ENCODE measurements around the gene CDSN.

Gene CDSN

DNA sequence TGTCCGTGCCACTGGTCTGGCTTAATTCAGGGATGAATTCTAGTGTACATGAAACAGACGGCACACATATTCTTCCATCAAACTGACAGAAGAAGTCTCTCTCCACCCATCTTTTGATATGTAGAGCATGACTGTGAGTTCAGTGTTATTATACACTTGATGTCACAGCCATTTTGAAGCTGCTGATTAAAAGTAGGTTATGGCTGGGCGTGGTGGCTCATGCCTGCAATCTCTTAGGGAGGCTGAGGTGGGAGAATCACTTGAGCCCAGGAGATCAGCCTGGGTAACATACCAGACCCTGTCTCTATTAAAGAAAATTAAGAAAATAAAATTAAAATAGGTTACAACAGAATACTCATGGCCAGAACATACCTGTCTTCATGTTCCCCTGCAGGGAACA lies 28.6 kb downstream of the CDSN start:
- Mint-ChIP-seq H3K27ac (no peak overlapping the region), H3K4me1 (ENCODE audit: low read depth) (peaks cover 41% of the 10 kb centered on the region), H3K27me3 (no peaks in the 10 kb centered on the region), H3K4me3 (no peak overlapping the region), H3K36me3 (ENCODE audit: low read depth) (no peaks in the 10 kb centered on the region), H3K9me3 (no peaks in the 10 kb centered on the region)
- DNase-seq = no peak

DNA sequence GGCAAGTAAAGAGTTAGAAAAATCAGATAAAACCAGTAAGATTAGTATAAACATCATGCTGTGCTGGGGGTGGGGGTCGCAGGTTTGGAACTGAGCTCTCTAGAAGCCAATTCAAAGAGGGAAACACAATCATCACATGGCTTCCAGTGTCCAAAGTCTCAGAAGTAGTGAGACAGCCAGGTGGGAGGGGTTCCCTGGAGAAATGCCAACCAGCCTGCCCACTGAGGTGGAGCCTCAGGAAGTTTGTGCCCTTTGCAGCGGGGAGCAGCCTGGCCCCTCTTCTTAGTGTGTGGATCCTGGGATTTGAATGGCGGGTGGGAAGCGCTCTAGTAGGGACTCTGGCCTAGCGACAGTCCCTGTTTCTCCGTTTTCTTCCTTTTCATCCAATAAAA lies 29.3 kb downstream of the CDSN start:
- Mint-ChIP-seq H3K9me3 (no peaks in the 10 kb centered on the region), H3K4me3 (no peak overlapping the region), H3K27me3 (no peaks in the 10 kb centered on the region), H3K4me1 (ENCODE audit: low read depth) (peaks cover 35% of the 10 kb centered on the region), H3K36me3 (ENCODE audit: low read depth) (no peaks in the 10 kb centered on the region), H3K27ac (no peak overlapping the region)
- no peak for DNase-seq

DNA sequence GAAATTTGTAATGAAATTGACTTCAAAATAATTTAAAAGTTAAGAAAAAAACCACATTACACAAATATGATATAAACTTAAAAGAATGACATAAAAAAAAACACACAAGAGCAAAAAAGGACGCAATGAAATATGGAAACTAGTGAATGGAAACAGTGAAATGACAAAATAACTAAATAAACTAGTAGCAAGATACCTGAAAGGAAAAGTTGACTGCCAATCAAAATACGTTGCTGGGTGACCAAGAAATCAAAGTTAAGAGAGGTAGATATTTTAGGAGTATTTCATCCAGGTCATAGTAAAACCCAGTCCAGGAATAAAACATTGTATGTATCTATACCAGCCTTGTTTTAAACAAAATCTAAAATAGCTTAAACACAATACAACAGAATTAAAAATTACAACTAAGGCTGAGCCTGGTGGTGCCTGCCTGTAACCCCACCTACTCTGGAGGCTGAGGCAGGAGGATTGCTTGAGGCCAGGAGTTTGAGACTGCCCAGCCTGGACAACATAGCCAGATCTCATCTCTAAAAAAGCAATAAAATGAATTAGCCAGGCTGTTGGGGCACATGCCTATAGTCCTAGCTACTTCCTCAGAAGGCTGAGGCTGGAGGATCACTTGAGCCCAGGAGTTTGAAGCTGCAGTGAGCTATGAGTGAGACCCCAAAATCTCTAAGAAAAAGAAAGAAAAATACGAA lies 29.8 kb downstream of the CDSN start:
- Mint-ChIP-seq H3K4me1 (ENCODE audit: low read depth) (peaks cover 31% of the 10 kb centered on the region), H3K9me3 (no peaks in the 10 kb centered on the region), H3K27ac (no peak overlapping the region)

DNA sequence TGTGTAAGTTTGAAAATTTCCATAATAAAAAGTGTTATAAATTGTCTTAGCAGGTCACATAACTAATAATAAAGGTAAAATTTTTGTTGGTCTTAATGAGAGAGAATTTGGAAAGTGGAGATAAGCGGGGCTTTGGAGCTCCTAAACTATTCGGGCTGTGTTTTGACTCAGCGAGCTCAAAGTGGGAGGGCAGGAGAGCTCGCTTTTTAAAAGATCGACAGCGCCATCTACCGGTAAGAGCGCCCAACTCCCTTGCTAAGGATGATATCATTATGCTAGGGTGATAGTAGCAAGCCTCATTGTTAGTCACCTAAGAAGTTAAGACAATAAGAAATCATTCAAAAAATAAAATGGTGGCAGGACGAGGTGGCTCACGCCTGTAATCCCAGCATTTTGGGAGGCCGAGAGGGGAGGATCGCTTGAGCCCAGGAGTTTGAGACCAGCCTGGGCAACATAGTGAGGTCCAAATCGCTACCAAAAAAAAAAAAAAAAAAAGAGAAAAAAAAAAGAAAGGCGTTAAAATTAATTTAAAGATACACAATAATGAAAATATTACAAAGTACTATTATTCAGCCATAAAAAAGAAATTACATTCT lies 32.7 kb downstream of the CDSN start:
- DNase-seq = peak; percentile 88
- Mint-ChIP-seq H3K9me3 (no peaks in the 10 kb centered on the region), H3K27me3 (no peaks in the 10 kb centered on the region), H3K36me3 (ENCODE audit: low read depth) (no peaks in the 10 kb centered on the region), H3K4me3 (no peak overlapping the region), H3K4me1 (ENCODE audit: low read depth) (peaks cover 13% of the 10 kb centered on the region), H3K27ac (no peak overlapping the region)

More for the DNA sequence above, 29.8 kb downstream of the CDSN start:
- Mint-ChIP-seq H3K4me3 (no peak overlapping the region), H3K27me3 (no peaks in the 10 kb centered on the region), H3K36me3 (ENCODE audit: low read depth) (no peaks in the 10 kb centered on the region)
- DNase-seq = no peak

DNA sequence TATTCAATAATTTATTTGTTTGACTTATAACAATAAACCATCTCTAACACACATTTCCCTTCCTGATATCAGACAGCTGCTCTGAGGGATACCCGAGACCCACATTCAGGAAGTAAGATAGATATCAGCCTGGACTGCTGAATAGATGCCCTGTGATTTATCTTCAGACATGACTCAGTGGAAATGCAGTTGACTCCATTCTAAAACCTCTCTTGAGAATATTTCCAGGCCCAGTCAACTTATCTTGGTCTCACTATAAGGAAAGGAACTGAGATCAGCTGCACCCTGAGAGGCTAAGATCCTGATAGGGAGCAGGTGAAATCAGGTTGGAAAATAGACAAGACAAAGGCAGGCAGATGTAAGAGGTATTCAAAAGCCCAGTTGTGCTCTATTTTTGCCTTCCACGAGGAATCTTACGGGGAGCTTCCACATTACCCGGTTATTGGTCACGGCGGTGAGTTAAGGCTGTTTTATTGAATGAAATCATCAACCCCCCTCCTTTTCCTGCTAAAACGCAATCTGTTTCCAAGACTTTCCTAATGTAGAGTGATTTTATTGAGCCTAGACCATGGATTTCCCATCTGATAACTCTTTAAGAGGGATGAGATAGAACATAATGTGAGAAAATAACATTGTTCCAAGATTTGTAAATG lies 33.3 kb downstream of the CDSN start:
- Mint-ChIP-seq H3K27me3 (no peaks in the 10 kb centered on the region), H3K36me3 (ENCODE audit: low read depth) (no peaks in the 10 kb centered on the region), H3K27ac (no peak overlapping the region), H3K4me1 (ENCODE audit: low read depth) (peaks cover 11% of the 10 kb centered on the region), H3K9me3 (no peaks in the 10 kb centered on the region), H3K4me3 (no peak overlapping the region)
- no peak for DNase-seq

DNA sequence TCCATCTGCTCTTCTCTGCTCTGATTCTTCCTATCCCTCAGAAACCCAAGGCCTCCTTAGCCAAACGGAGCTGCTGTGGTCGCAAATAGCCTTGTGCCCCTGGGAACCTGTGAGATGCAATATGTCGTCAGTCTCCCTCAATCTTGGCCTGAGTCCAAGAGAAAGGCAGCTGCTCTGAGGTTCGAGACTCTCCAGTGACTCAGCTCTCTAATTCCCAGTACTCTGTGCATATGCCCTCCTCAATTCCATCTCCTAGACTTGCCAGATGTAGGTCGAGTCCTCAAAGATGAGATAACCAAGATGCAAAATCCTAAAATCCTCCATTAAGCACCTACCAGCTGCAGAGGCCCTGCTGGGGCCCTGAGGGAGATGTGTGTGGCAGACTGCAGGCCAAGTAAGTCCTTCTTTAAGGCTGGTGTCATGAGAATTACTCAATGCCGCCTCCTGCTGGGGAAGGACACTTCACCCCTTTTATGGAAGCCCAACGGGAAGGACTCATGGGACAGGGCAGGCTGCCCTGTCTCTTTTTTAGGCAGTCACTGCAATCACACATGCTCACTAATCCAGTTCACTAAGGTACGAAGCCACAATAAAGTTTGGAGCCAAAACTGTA lies 36.4 kb downstream of the CDSN start:
- Mint-ChIP-seq H3K9me3 (no peaks in the 10 kb centered on the region), H3K4me3 (no peak overlapping the region), H3K27me3 (no peaks in the 10 kb centered on the region), H3K27ac (no peak overlapping the region), H3K4me1 (ENCODE audit: low read depth) (peaks cover 19% of the 10 kb centered on the region), H3K36me3 (ENCODE audit: low read depth) (no peaks in the 10 kb centered on the region)
- DNase-seq = peak; percentile 48

DNA sequence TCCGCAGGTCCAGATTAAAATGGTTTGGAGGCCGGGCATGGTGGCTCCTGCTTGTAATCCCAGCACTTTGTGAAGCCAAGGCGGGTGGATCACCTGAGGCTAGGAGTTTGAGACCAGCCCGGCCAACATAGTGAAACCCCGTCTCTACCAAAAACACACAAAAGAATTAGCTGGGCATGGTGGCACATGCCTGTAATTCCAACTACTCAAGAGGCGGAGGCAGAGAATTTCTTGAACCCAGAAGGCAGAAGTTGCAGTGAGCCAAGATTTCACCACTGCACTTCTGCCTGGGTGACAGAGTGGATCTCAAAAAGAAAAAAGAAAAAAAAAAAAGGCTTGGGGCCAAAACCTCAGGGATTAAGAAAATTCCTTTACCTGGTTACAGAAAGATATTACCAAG lies 38.4 kb downstream of the CDSN start:
- no peaks in the 10 kb centered on the region for H3K27me3 Mint-ChIP-seq
- H3K9me3 Mint-ChIP-seq = no peaks in the 10 kb centered on the region
- no peak overlapping the region for H3K4me3 Mint-ChIP-seq
- H3K4me1 Mint-ChIP-seq (ENCODE audit: low read depth) = peaks cover 11% of the 10 kb centered on the region
- H3K36me3 Mint-ChIP-seq (ENCODE audit: low read depth) = no peaks in the 10 kb centered on the region
- DNase-seq = no peak
- no peak overlapping the region for H3K27ac Mint-ChIP-seq

DNA sequence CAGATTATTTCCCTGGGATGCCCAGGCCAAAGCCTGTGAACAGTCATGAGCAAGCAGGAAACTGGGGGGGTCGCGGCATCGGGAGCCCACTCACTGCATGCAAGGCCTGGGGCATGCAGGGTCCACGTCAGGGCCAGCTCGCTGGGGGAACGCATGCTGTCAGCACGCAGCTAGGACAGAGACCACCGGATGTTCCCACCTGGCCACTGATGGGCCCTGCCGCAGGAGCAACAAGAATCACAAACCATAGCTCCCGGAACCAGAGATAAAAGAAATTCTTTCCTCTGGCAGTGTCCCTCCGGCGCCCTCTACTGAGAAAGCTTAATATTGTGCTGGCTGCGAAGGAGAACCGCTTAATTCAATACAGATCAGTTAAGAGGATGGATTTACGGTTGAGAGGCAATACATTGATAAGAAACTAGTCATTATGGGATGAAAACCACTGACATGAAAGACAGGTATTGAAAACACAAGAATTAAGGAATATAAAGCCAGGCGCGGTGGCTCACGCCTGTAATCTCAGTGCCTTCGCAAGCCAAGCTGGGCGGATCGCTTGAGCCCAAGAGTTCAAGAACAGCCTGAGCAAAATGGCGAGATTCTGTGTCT lies 40.5 kb downstream of the CDSN start:
- H3K4me1 Mint-ChIP-seq (ENCODE audit: low read depth) = peaks cover 9% of the 10 kb centered on the region

DNA sequence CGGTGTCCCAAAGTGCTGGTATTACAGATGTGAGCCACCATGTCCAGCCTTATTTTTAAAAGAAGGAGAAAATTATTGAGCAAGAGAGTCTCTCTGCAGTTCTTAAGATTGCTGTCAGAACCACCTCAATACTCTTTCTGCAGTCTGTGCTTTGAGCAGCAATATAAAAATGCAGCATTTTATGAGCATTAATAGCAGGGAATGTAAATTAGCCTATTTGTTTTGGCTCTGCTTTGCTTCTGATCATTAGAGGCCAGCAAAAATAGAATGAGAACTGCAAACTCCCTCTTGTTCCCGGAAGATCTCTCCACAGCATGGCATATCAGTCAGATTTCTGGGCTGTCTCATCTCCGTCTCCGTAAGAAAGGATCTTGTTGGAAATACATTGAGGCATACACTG lies 43.6 kb downstream of the CDSN start:
- H3K4me1 Mint-ChIP-seq (ENCODE audit: low read depth) = peaks cover 7% of the 10 kb centered on the region
- H3K27me3 Mint-ChIP-seq = no peaks in the 10 kb centered on the region
- no peaks in the 10 kb centered on the region for H3K9me3 Mint-ChIP-seq
- no peaks in the 10 kb centered on the region for H3K36me3 Mint-ChIP-seq (ENCODE audit: low read depth)
- H3K27ac Mint-ChIP-seq = no peak overlapping the region
- no peak overlapping the region for H3K4me3 Mint-ChIP-seq
- DNase-seq = no peak

More for the DNA sequence above, 40.5 kb downstream of the CDSN start:
- H3K36me3 Mint-ChIP-seq (ENCODE audit: low read depth) = no peaks in the 10 kb centered on the region
- peak overlapping the region; percentile 37 for H3K4me3 Mint-ChIP-seq
- peak; percentile 75 for DNase-seq
- H3K27me3 Mint-ChIP-seq = no peaks in the 10 kb centered on the region
- H3K9me3 Mint-ChIP-seq = no peaks in the 10 kb centered on the region
- no peak overlapping the region for H3K27ac Mint-ChIP-seq

DNA sequence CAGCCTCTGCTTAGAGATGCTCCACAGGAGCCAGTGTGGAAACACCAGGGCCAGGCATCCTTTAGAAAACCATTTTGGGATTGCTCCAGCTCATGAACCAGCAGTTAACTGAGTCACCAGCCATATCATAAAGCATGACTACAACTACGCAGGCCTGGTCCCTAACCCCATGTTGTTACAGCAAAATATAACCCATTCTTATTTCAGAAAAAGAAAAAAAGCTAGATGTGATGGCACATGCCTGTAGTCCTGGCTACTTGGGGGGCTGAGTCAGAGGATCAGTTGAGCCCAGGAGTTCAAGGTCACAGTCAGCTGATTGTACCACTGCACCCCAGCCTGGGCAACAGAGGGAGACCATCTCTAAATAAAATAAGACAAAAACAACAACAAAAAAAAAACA lies 44.7 kb downstream of the CDSN start:
- H3K36me3 Mint-ChIP-seq (ENCODE audit: low read depth) = no peaks in the 10 kb centered on the region
- H3K27me3 Mint-ChIP-seq = no peaks in the 10 kb centered on the region
- H3K9me3 Mint-ChIP-seq = no peaks in the 10 kb centered on the region
- no peak overlapping the region for H3K4me3 Mint-ChIP-seq
- H3K4me1 Mint-ChIP-seq (ENCODE audit: low read depth) = peaks cover 7% of the 10 kb centered on the region
- DNase-seq = no peak
- no peak overlapping the region for H3K27ac Mint-ChIP-seq

DNA sequence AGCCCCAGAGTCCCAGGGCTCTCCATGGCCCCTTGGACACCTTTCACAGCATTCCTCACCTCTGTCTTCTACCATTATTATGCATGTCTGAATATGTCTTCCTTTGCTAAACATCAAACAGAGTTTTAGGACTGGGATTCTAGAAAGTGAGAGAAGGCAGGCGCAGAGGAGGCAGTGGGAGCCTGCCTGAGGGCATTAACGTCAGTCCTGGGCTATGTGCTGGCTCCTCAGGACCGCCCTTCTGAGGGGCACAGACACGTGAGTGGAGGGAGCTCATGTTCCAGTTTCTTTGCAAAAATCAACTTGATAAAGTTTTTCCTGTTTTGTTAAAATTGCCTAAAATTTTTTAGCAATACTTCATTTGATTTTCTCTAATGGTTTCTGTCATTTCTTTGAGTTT lies 45.8 kb downstream of the CDSN start:
- Mint-ChIP-seq H3K27ac (no peak overlapping the region), H3K4me3 (no peak overlapping the region), H3K9me3 (no peaks in the 10 kb centered on the region), H3K36me3 (ENCODE audit: low read depth) (no peaks in the 10 kb centered on the region), H3K4me1 (ENCODE audit: low read depth) (peaks cover 4% of the 10 kb centered on the region), H3K27me3 (no peaks in the 10 kb centered on the region)
- DNase-seq = no peak

DNA sequence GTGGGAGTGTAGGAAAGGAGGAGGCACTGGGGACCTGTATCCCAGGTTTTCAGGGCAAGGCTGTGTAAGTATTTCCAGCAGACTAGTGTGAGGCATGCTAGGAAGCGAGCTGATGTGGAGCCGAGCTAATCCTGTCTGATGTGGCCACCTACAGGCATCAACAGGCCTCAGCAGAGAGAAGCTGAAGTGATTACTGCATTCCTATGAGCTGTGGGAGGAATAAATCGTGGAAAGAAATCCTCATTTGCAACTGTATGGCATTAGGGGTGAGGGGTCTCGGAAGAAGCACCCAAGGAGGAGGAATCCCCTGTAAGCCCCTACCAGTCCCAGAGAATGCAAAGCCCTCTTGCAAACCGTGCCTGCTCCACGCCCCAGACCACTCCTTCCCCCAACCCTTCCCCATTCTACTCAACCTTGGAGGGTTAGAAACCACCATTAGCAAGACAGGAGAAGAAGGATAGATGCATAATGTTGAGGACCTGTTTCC lies 49.5 kb downstream of the CDSN start:
- Mint-ChIP-seq H3K9me3 (no peaks in the 10 kb centered on the region), H3K4me1 (ENCODE audit: low read depth) (peaks cover 5% of the 10 kb centered on the region), H3K4me3 (no peak overlapping the region), H3K36me3 (ENCODE audit: low read depth) (no peaks in the 10 kb centered on the region), H3K27ac (no peak overlapping the region), H3K27me3 (no peaks in the 10 kb centered on the region)
- DNase-seq = no peak

DNA sequence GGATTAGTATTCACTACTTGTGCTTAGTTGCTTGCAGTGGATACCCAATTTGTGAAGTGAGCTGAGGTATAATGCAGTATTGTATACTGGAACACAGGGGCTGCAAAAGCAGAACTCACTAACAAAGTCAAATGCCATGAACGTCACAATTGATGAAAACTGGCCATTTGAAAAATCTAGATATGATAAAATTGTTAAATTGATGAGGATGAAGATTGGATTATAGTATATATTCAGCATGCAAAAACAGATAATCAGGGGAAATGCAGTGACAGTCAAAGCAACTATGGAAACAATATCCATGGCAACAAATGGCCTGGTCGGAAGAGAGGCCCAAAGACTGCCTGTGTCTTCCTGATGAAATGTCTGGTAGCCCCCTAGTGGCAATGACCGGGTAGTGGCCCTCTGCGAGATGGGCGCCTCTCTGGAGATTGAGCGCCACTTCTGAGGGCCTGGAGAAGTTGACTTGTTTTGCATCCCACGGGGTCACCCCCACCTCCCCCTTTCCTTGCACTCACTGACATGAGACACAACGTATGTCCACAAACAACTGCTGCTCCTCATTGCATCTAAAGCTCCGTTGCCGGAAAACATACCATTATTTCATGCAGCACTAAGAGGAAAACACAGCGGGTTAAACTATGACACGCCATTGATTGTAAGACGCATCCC lies 51.4 kb downstream of the CDSN start:
- Mint-ChIP-seq H3K27me3 (no peaks in the 10 kb centered on the region), H3K36me3 (ENCODE audit: low read depth) (no peaks in the 10 kb centered on the region), H3K27ac (no peak overlapping the region), H3K4me3 (no peak overlapping the region), H3K9me3 (no peaks in the 10 kb centered on the region), H3K4me1 (ENCODE audit: low read depth) (peaks cover 5% of the 10 kb centered on the region)
- DNase-seq = peak; percentile 78

Data from activated T-cell treated with anti-CD3 and anti-CD28 coated beads, Interleukin-2, amount 50 U/mL, for 24 hours (primary cell).